AG09309 (cell line): ENCODE data around the gene TNFRSF18.

Experiments
- DNase-seq: peaks from one replicate; pipeline ENCODE4 v3.0.0-alpha.2; 2010; ENCODE audit warnings: low read depth
- H3K4me3 ChIP-seq: 2 replicates; pipeline ENCODE4 v1.5.1; 2011; ENCODE audit warnings: mild to moderate bottlenecking, low read depth, low read length, moderate library complexity; ENCODE audit not compliant: control insufficient read depth
- TF ChIP-seq, protein P1 (sequence below): IDR thresholded peaks from 2 replicates; pipeline ENCODE4 v1.5.1; 2011; ENCODE audit warnings: mild to moderate bottlenecking, low read depth, low read length, inconsistent platforms; ENCODE audit not compliant: insufficient read depth, control insufficient read depth; ENCODE audit errors: missing control alignments

The TNFRSF18 gene

DNA sequence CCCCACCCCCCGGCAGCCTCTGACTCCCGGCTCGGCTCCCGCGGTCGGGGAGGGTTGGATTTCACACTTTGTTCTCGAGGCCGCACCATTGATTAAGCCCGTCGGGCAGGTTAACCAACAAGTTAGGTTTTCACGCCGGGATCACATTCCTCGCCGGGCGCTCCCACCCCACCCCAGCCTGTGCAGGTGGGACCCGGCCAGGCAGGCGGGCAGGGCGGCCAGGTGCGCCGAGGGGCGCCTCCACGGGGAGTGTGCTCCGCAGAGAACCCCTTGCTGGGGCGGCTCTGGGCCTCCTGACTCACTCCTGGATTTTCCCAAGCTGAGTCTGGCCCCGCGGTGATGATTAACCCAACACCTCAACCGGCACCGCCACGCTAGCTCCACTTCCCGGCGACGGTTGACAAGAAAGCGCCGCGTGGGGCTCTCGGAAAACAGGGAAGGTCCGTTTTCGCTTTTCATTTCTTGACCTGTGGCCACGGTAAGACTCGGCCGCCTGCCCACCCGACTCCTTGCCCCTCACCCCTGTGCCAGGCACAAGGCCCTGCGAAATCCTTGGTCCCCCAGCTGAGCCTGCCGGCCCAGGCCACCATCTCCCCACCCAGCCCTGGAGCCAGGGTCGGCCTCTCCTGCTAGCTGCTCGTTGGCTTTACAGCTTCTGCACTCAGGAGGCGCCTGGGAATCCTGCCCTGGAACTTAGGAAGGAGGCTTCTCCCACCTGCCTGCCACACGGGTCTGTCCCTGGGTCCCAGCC, 41.5 kb downstream of the TNFRSF18 start:
- H3K4me3 ChIP-seq: no peak overlapping the region
- no peak for DNase-seq

DNA sequence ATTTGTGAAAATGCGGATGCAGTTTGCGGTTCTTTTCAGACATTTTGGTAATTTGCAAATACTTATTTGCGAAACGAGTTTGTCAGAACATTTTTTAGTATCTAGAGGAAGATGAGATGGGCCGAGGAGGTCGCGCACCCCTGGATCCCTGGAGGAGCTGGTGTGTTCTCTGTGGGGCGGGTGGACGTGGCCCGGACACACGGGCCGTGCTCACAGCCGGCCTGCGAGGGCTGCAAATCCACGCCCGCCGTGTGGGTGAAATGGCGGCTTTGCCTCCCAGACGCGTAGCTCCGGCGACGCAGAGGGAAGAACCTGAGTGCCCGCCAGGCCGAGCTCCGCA, 42.1 kb downstream of the TNFRSF18 start:
- TF ChIP-seq, protein P1, sequence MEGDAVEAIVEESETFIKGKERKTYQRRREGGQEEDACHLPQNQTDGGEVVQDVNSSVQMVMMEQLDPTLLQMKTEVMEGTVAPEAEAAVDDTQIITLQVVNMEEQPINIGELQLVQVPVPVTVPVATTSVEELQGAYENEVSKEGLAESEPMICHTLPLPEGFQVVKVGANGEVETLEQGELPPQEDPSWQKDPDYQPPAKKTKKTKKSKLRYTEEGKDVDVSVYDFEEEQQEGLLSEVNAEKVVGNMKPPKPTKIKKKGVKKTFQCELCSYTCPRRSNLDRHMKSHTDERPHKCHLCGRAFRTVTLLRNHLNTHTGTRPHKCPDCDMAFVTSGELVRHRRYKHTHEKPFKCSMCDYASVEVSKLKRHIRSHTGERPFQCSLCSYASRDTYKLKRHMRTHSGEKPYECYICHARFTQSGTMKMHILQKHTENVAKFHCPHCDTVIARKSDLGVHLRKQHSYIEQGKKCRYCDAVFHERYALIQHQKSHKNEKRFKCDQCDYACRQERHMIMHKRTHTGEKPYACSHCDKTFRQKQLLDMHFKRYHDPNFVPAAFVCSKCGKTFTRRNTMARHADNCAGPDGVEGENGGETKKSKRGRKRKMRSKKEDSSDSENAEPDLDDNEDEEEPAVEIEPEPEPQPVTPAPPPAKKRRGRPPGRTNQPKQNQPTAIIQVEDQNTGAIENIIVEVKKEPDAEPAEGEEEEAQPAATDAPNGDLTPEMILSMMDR: no peak
- H3K4me3 ChIP-seq: no peak overlapping the region
- no peak for DNase-seq

More for the DNA sequence above, 41.5 kb downstream of the TNFRSF18 start:
- TF ChIP-seq, protein P1: no peak

DNA sequence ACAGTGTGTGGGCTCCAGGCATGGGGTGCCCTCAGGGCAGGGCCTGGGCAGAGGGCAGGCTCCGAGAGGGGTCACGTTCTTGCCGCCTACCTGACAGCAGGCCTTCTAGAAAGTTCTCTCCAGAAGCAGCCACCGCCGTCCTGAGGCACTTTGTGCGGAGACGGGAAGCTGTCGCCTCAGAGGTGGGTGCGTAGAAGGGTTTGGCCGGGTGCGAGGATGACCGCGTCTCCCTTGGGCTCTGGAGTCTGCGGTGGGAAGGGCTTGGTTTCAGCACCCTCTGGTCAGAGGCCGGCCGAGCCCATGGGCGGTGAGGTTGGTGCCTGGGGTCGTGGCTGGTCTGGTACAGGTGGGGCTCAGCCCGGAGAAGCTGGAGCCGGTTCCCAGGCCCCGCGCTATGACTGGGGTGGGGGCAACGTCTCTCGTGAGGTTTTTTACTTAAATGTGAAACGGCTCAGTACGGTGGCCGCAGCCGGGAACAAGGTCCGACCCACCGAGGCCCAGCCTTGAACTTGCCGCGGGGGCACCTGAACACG, 42.8 kb downstream of the TNFRSF18 start:
- no peak for DNase-seq
- H3K4me3 ChIP-seq: no peak overlapping the region
- TF ChIP-seq, protein P1: no peak

DNA sequence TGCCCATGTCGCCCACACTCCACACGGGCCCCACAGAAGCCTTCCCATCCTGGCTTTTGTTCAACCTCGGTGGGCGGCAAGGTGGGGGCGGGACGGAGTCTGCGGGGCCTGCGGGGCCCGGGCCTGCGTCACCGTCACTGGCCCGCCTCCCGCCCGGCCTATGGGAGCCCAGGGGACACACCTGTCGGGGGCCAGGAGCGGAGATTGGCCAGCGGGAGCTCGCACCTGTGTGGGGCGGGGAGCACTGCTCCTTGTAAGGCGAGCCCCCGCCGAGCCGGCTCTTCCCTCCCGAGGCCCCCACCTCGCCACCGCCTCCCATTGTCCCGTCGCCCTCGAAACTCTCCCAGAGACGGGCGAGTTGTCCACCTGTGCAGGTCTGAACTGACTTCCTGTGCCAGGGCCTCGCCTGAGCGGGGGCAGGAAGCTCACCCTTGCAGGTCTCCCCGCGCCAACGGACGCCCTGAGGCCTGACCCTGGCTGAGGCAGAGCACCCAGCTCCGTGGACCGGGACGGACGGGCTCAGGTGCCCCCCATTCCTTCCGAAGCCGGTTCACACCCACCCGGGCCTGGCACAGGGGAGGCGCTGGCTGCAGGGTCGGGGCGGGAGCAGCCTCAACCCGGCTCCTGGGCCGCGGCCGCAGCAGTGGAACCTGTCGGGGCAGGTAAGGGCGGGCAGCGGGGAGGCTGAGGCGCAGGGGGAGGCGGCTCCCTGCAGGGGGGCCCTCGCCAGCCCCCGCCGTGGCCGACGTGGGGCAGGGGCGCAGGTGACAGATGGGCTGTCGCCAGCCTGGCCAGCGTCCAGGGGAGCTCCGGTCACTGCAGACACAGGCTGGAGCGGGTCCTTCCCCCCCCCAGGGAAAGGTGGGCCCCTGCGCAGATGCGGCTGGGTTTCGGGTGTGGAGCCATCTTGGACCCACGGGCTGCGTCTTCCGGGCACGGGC, 43.5 kb downstream of the TNFRSF18 start:
- no peak overlapping the region for H3K4me3 ChIP-seq
- TF ChIP-seq, protein P1: no peak
- DNase-seq: no peak

DNA sequence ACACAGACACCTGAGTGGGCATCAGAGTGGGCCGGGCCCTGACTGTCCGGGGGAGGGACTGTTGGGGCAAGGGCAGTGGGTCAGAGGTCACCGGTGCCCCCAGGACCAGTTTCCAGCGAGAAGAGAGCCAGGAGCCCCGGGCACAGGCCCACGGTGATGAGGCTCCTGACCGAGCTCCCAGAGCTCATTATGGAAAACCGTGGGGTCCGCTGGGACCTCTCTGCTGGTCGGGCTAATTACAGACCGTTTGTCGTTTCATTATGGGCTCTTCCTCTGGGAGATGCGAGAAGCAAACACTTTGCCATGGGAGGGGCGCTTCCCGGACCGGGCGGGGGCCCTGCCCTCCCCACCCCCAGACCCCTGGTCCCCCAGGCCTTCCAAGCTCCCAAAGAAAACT, 44.7 kb downstream of the TNFRSF18 start:
- TF ChIP-seq, protein P1: no peak
- no peak overlapping the region for H3K4me3 ChIP-seq
- no peak for DNase-seq

DNA sequence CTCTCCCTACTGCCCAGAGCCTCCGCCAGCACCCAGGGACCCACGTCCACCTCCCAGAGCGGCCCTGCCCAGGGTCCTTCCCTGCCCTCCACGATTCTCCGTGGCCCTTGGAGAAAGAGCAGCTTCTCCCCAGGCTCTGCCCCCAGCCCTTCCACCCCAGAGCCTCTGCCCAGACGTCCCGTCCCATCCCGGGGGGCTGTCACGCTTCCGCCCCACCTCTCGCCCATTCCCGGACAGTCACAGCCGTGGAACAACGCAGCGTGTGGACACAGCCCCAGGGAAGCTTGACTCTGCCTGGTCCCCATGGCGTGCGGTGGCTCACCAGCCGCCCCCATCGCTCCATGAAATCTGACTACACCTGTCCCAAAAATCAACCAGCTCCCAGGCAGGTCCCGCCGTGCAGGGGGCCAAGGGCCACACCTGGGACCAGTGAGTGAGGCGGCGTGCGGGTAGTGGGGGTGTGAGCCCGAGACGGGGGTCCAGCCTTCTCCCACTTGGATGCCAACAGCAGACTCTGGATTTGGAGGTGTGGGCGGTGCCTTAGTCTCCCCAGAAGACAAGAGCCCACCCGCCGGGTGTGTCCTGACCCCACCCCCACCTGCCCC, 45.2 kb downstream of the TNFRSF18 start:
- no peak for DNase-seq
- TF ChIP-seq, protein P1: no peak
- no peak overlapping the region for H3K4me3 ChIP-seq
